Loucy (cell line): Measurements from ENCODE around the gene BNC1.
"Not testable (repeated sequence)": the region's sequence is repeated elsewhere in the genome, so short reads cannot be mapped to it uniquely, and the experiment has no call there.

ENCODE experiments used
- H2AFZ ChIP-seq: fragments of 200-600 bp; sonication (generic); 2 replicates; pipeline ENCODE4 v1.6.0; 2016; ENCODE audit warnings: antibody characterized with exemption, mild to moderate bottlenecking, low read length, moderate library complexity
- H3F3A ChIP-seq: fragments of 200-600 bp; 2 replicates; pipeline ENCODE4 v1.6.0; 2016; ENCODE audit warnings: antibody characterized with exemption, low read depth, mild to moderate bottlenecking
- H3K27me3 ChIP-seq: fragments of 200-600 bp; sonication (generic); 2 replicates; pipeline ENCODE4 v1.6.1; 2014; ENCODE audit warnings: low read length, mild to moderate bottlenecking; ENCODE audit not compliant: insufficient read depth, poor library complexity, severe bottlenecking
- H3K36me3 ChIP-seq: fragments of 200-600 bp; sonication (generic); 2 replicates; pipeline ENCODE4 v1.6.1; 2016; ENCODE audit warnings: low read length; ENCODE audit not compliant: insufficient read depth
- H3K4me1 ChIP-seq: fragments of 200-600 bp; sonication (generic); 2 replicates; pipeline ENCODE4 v1.5.1; 2014; ENCODE audit warnings: low read length, mild to moderate bottlenecking; ENCODE audit not compliant: insufficient read depth, poor library complexity, severe bottlenecking
- H3K4me2 ChIP-seq: fragments of 200-600 bp; sonication (generic); 2 replicates; pipeline ENCODE4 v1.6.0; 2014; ENCODE audit warnings: antibody characterized with exemption, low read length, low read depth, mild to moderate bottlenecking; ENCODE audit not compliant: poor library complexity, severe bottlenecking
- H3K4me3 ChIP-seq: fragments of 200-600 bp; sonication (generic); 2 replicates; pipeline ENCODE4 v1.5.1; 2014; ENCODE audit warnings: low read length, mild to moderate bottlenecking, mixed read lengths; ENCODE audit not compliant: poor library complexity, severe bottlenecking
- H3K79me2 ChIP-seq: fragments of 200-600 bp; sonication (generic); 2 replicates; pipeline ENCODE4 v1.6.1; 2014; ENCODE audit warnings: low read length; ENCODE audit not compliant: insufficient read depth
- H3K9ac ChIP-seq: fragments of 200-600 bp; sonication (generic); 2 replicates; pipeline ENCODE4 v1.6.0; 2014; ENCODE audit warnings: mild to moderate bottlenecking, low read depth, low read length, moderate library complexity; ENCODE audit not compliant: poor library complexity, severe bottlenecking
- H3K9me2 ChIP-seq: fragments of 200-600 bp; sonication (generic); replicated peaks from 2 replicates; pipeline ENCODE4 v1.6.1; 2016; ENCODE audit warnings: low read depth, low read length, mixed read lengths
- H3K9me3 ChIP-seq: fragments of 200-600 bp; sonication (generic); 2 replicates; pipeline ENCODE4 v1.6.1; 2014; ENCODE audit warnings: mild to moderate bottlenecking, antibody characterized with exemption, low read length, low read depth; ENCODE audit not compliant: insufficient read depth
- H4K20me1 ChIP-seq: fragments of 200-600 bp; sonication (generic); 2 replicates; pipeline ENCODE4 v1.6.0; 2014; ENCODE audit warnings: antibody characterized with exemption, low read length, mild to moderate bottlenecking; ENCODE audit not compliant: insufficient read depth, poor library complexity, severe bottlenecking
- EZH2phosphoT487 ChIP-seq: fragments of 200-600 bp; IDR thresholded peaks from 2 replicates; pipeline ENCODE4 v1.6.1; 2018; ENCODE audit warnings: antibody characterized with exemption, mild to moderate bottlenecking, moderate library complexity, borderline replicate concordance
- TF ChIP-seq, protein P1 (sequence below): fragments of 200-600 bp; sonication (generic); conservative IDR thresholded peaks from 2 replicates; pipeline ENCODE4 v1.5.1; 2014; ENCODE audit warnings: mild to moderate bottlenecking, antibody characterized with exemption, low read length

BNC1 gene

DNA sequence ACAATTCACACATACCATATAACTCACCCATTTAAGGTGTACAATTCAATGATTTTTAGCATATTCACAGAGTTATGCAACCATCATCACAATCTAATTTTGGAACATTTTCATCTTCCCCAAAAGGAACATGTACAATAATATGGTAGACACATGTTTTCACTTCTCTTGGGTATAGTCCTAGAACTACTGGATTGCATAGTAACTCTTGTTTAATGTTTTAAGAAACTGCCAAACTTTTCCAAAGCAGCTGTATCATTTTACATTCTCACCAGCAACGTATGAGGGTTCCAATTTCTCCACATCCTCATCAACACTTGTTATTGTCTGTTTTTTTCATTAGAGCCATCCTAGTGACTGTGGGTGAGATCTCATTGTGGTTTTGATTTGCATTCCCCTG is 14.3 kb downstream of the BNC1 start:
- Histone ChIP-seq H3K79me2 (no peaks in the 10 kb centered on the region), H3K4me3 (no peak overlapping the region), H3K36me3 (no peaks in the 10 kb centered on the region), H3K9ac (no peak overlapping the region), H3F3A (no peaks in the 10 kb centered on the region), H3K9me2 (no peaks in the 10 kb centered on the region), H2AFZ (no peak overlapping the region), H3K4me1 (no peaks in the 10 kb centered on the region), H3K4me2 (no peak overlapping the region), H3K9me3 (no peaks in the 10 kb centered on the region), H4K20me1 (no peaks in the 10 kb centered on the region), H3K27me3 (no peaks in the 10 kb centered on the region)
- TF ChIP-seq EZH2phosphoT487, result no peak
- TF ChIP-seq, protein P1, sequence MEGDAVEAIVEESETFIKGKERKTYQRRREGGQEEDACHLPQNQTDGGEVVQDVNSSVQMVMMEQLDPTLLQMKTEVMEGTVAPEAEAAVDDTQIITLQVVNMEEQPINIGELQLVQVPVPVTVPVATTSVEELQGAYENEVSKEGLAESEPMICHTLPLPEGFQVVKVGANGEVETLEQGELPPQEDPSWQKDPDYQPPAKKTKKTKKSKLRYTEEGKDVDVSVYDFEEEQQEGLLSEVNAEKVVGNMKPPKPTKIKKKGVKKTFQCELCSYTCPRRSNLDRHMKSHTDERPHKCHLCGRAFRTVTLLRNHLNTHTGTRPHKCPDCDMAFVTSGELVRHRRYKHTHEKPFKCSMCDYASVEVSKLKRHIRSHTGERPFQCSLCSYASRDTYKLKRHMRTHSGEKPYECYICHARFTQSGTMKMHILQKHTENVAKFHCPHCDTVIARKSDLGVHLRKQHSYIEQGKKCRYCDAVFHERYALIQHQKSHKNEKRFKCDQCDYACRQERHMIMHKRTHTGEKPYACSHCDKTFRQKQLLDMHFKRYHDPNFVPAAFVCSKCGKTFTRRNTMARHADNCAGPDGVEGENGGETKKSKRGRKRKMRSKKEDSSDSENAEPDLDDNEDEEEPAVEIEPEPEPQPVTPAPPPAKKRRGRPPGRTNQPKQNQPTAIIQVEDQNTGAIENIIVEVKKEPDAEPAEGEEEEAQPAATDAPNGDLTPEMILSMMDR, result no peak

GRCh38 chr15:83268147-83268546 is 16.3 kb downstream of the BNC1 start:
- H3K9ac ChIP-seq, result no peak overlapping the region
- no peaks in the 10 kb centered on the region for H3K36me3 ChIP-seq
- no peak for TF ChIP-seq EZH2phosphoT487
- TF ChIP-seq, protein P1, result no peak
- H3F3A ChIP-seq, result no peaks in the 10 kb centered on the region
- H4K20me1 ChIP-seq, result no peaks in the 10 kb centered on the region
- H3K9me3 ChIP-seq, result no peaks in the 10 kb centered on the region
- no peak overlapping the region for H3K4me2 ChIP-seq
- H2AFZ ChIP-seq, result no peak overlapping the region
- no peaks in the 10 kb centered on the region for H3K4me1 ChIP-seq
- no peaks in the 10 kb centered on the region for H3K27me3 ChIP-seq
- no peaks in the 10 kb centered on the region for H3K9me2 ChIP-seq
- no peaks in the 10 kb centered on the region for H3K79me2 ChIP-seq
- H3K4me3 ChIP-seq, result no peak overlapping the region

GRCh38 chr15:83262594-83263315 is 21.7 kb downstream of the BNC1 start:
- H3K27me3 ChIP-seq, result no peaks in the 10 kb centered on the region
- H4K20me1 ChIP-seq, result no peaks in the 10 kb centered on the region
- no peaks in the 10 kb centered on the region for H3K36me3 ChIP-seq
- H3K4me3 ChIP-seq, result no peak overlapping the region
- no peaks in the 10 kb centered on the region for H3K4me1 ChIP-seq
- no peak overlapping the region for H2AFZ ChIP-seq
- TF ChIP-seq, protein P1, result no peak
- no peak for TF ChIP-seq EZH2phosphoT487
- H3K9me2 ChIP-seq, result no peaks in the 10 kb centered on the region
- H3K79me2 ChIP-seq, result no peaks in the 10 kb centered on the region
- H3K4me2 ChIP-seq, result no peak overlapping the region
- H3K9ac ChIP-seq, result no peak overlapping the region
- H3K9me3 ChIP-seq, result no peaks in the 10 kb centered on the region
- H3F3A ChIP-seq, result no peaks in the 10 kb centered on the region

DNA sequence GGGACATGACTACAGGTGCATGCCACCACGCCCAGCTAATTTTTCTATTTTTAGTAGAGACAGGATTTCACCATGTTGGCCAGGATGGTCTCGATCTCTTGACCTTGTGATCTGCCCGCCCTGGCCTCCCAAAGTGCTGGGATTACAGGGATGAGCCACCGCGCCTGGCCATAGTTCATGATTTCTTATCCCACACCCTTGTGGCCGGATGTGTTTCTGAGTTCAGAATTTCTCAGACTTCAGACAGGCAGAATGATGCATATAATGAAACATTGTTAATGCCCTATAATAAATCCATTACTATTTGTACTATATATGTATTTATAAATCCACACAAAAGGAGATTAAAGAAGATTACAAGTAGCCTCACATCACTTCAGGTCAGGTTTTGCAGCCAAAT is 22.3 kb downstream of the BNC1 start:
- not testable (repeated sequence) for H3K4me1 ChIP-seq, H3K36me3 ChIP-seq, H3K9me2 ChIP-seq, H3F3A ChIP-seq, H3K4me2 ChIP-seq, H3K27me3 ChIP-seq, H3K4me3 ChIP-seq, H3K9ac ChIP-seq, H2AFZ ChIP-seq, H3K9me3 ChIP-seq, H3K79me2 ChIP-seq, H4K20me1 ChIP-seq
